UCSD-AML1 (cell line): ENCODE results near the gene DYRK1B.
"Not testable (repeated sequence)": the region's sequence is repeated elsewhere in the genome, so short reads cannot be mapped to it uniquely, and the experiment has no call there.

ENCODE experiments used
- DNase-seq: peaks from one replicate; lab custom pipeline; 2025; ENCODE audit not compliant: unreplicated experiment; lab: John Stamatoyannopoulos, UW

Gene DYRK1B

GRCh38 chr19:39833464-39834286 is at the start of gene DYRK1B:
Gene DYRK1B, minus strand, starts transcription at chr19:39834162. Its CDS starts 2,295 bp downstream, at chr19:39831867.
- no peak for DNase-seq

DNA sequence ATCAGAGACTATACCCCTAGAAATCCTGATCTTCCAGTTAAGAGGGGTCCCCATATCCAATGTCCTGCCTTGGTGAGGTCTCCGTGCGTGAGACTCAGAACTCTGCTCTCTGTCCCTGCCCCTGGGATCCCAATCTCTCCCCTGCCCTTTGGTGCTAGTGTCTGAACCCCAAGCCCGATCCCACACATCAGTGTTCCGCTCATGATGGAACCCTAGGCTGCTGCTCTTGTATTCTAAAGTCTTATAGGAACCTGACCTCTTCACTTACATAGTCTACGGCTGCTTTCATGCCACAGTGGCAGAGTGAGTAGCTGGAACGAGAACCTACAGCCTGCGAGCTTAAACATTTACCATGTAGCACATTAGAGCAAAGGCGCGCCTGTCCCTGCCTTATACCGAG is 48.7 kb upstream of the DYRK1B start:
- DNase-seq = not testable (repeated sequence)

DNA sequence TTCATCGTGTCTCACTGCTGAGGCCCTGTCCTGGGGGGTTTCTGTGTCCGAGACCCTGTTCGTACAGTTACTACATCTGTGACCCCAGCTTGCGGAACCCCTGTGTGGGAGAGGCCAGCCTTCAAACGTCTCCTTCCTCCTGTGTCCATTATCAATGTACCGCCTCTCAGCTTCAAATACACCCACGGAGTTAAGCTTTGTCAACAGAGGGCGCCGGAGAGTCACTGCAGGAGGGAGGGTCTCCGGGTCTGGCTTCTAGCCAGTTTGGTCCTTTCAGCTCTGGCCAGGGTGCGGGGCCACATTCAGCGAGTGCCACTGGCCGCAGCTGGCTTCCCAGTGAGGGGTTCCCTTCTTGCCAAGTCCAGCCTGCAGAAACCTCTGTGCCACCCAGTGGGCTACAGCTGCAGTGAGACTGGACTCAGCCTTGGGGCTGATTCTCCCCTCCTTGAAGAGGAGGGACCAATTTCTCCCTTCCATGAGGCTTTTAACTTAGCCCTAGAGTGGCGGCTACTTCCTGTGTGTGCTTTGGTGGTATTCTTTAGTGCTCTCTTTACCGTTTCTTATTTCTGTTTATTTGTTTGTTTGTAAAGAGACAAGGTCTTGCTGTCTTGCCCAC is 47.6 kb upstream of the DYRK1B start:
- peak; percentile 39 for DNase-seq

DNA sequence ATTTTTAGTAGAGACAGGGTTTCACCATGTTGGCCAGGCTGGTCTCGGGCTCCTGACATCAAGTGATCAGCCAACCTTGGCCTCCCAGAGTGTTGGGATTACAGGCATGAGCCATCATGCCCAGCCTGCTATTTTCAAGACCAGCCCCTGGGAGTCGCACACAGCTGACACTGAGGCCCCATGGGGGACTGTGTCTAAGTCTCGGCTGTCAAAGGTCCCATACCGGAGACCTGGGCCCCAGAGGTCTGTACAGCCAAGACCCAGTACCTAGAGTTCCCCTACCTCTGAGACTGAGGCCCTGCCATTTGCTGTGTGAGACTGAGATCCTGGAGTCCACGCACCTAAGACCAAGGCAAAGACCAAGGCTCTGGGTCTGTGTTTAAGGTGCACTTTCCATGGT is 46.3 kb upstream of the DYRK1B start:
- DNase-seq = not testable (repeated sequence)

GRCh38 chr19:39879796-39880195 is 45.8 kb upstream of the DYRK1B start:
- not testable (repeated sequence) for DNase-seq

GRCh38 chr19:39878866-39879265 is 44.9 kb upstream of the DYRK1B start:
- not testable (repeated sequence) for DNase-seq

GRCh38 chr19:39878398-39878797 is 44.4 kb upstream of the DYRK1B start:
- no peak for DNase-seq

GRCh38 chr19:39877982-39878381 is 44.0 kb upstream of the DYRK1B start:
- DNase-seq = not testable (repeated sequence)

DNA sequence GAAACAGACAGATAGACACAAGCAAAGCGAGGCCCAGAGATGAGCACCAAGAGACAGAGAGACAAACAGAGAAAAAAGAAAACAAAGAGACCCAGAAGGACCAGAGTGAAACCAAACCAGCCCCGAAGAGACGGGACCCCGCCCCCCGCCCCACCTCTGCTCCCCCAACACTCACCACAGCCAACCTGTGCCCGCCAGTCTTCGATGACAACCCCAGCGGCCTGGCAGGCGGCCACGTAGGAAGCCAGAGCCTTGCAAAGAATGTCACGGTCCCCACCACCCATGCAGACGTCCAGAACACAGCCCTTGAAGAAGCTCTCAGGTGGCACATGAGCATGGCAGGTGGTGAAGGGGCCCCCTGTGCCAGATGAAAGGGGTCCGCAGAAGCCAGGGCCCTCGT is 43.5 kb upstream of the DYRK1B start:
- DNase-seq = not testable (repeated sequence)

GRCh38 chr19:39876486-39876885 is 42.5 kb upstream of the DYRK1B start:
- DNase-seq = not testable (repeated sequence)

DNA sequence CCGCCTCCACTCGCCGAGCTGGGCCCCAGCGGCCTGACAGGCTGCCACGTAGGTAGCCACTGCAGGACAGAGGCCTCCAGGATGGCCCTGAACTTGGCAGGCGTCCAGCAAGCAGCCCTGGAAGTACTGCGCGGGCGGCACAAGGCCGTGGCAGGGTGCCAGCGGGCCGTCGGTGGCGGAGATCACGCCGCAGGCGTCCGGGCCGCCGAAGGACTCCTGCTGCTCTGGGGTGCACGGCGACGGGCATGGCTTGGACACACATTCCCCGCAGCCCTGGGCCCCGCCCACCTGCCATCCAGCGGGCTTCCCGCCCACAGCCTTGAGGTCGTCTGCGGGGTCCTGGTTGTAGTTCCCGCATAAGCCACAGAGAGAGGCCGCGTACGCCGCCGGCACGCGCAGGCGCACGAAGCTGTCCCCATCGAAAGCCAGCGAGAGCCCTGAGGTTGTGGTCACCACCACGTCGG is 41.5 kb upstream of the DYRK1B start:
- DNase-seq = not testable (repeated sequence)

DNA sequence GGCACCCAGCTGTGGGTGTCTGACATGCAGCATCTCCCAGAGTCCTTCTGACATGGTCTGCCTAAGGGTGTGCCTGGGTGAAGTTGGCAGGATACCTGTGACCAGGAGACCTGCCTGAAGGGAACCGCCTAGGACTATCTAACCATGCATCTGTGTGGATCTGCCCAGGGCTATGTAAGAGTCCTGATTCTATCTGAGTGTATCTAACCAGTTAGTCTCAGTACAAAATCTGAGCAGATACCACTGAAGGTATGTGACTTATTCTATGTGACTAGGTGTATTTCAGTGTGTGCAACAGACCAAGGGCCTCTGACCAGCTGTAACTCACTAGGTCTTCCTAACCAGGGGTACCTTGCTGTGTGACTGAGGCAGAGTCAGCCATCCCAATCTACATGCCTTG is 40.4 kb upstream of the DYRK1B start:
- DNase-seq = no peak

DNA sequence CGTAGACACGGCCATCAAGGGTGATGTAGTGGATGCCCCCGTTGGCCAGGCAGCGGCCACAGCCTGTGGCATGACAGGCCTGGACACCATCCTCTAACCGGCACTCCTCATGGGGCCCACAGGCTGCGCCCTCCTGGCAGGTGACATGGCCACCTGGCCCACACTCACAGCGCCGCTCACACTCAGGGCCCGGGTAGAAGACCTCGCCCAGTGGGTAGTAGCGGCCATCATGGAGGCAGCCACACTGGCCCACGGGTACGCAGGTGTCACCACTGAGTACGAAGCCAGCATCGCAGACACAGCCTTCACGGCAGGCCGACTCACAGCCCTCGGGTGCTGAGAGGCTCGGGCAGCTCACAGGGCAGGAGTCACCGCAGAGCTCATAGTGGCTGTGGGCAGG is 39.4 kb upstream of the DYRK1B start:
- no peak for DNase-seq

- no peak for DNase-seq
Observed at GRCh38 chr19:39871886-39872866, 38.2 kb upstream of the DYRK1B start.

GRCh38 chr19:39871362-39871761 is 37.4 kb upstream of the DYRK1B start:
- DNase-seq = no peak

DNA sequence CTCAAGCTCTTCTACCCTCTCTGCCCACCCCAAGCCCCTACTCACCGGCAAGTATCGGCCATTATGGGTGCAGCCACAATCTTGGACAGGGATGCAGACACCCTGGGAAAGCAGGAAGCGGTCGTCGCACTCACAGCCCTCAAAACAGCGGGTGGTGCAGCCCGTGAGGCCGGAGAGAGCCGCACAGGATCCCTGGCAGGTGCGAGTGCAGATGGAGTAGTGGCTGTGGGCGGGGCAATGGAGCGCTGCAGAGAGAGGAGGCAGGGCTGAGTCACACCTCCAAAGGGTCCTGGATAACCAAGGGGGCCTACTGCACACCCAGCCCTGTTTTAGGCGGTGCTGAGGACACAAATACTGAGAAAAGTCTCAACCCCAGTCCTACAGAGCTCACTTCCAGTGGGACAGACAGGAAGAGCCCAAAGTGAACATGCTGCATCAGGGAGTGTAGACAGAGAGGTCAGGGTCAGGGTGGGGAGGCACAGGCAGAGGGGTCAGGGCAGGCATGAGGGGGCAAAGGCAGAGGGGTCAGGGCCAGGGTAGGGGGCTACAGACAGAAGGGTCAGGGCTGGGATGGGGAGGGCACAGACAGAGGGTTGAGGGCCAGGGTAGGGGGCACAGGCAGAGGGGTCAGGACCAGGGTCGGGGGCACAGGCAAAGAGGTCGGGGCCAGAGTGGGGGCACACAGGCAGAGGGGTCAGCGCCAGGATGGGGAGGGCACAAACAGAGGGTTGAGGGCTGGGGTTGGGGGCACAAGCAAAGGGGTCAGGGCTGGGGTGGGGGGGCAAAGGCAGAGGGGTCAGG is 36.4 kb upstream of the DYRK1B start:
- no peak for DNase-seq

GRCh38 chr19:39867952-39868351 is 34.0 kb upstream of the DYRK1B start:
- no peak for DNase-seq

DNA sequence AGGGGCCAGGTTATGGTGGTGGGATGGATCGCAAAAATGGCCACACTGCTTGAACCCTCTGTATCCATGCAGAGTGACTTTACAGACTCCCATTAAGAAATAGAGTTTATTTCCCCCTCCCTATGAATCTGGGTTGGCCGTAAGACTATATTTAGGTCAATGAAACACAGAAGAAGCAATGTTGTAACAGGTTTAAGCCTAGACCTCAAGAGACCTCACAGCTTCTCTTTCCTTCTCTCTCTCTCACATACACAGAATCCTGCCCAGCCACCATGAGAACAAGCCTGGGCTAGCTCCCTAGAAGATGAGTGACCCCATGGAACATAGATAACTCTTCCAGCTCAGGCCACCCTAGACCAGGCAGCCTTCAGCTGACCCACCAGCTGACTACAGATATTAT is 33.2 kb upstream of the DYRK1B start:
- DNase-seq = no peak

GRCh38 chr19:39865953-39866352 is 32.0 kb upstream of the DYRK1B start:
- no peak for DNase-seq

- DNase-seq = no peak
Observed at GRCh38 chr19:39865186-39865585, 31.2 kb upstream of the DYRK1B start.
